HCT116 (cell line): Measurements from ENCODE around the gene ZSCAN5A. TPM values are rescaled to one million over a fixed set of nuclear protein-coding genes. Genes with fewer than 3 reads are reported as not detected.
"Not testable (repeated sequence)": the region's sequence is repeated elsewhere in the genome, so short reads cannot be mapped to it uniquely, and the experiment has no call there.

Experiments used
- ATAC-seq: fragments of 200-7000 bp; cut with Tn5 transposase; 2 replicates; pipeline ENCODE4 v1.9.1; 2020; ENCODE audit warnings: mild to moderate bottlenecking, moderate library complexity
- BruUV-seq: library from RNA; stranded (reverse); fragments of 400-500 nt; replicated peaks from 2 replicates; lab custom pipeline; 2021; lab: Mats Ljungman, UMichigan
- CTCF ChIA-PET: fragments of 300-600 bp; sonication (Branson Sonifier 250); formaldehyde crosslinking; loops from one replicate; lab custom pipeline; 2021; ENCODE audit warnings: antibody characterized with exemption; lab: Charles Lee
- POLR2A ChIA-PET: fragments of 300-600, 350-600 bp; sonication (Branson Sonifier 250); formaldehyde crosslinking; loops from one replicate; lab custom pipeline; 2021; ENCODE audit warnings: antibody characterized with exemption; lab: Charles Lee
- RAD21 ChIA-PET, 2 experiments: fragments of 300-600 bp; sonication (Branson Sonifier 250); formaldehyde crosslinking; loops; one replicate each; lab custom pipeline; 2023; ENCODE audit warnings: low total read pairs in 2 of 2; ENCODE audit not compliant: uncharacterized antibody in 2 of 2, unreplicated experiment in 2 of 2, low non-redundant PET in 1 of 2; lab: Charles Lee
- DNase-seq: peaks from one replicate; pipeline ENCODE4 v3.0.0-alpha.2; 2010; ENCODE audit warnings: low read depth, low spot score
- H2AFZ ChIP-seq: fragments of 200-600 bp; shearing (Covaris generic), sonication (generic); 2 replicates; pipeline ENCODE4 v1.6.1; 2017; ENCODE audit warnings: low read depth, mixed run types, mixed read lengths, antibody characterized with exemption, low read length; ENCODE audit not compliant: poor library complexity, severe bottlenecking
- H3K27ac ChIP-seq: 2 replicates; pipeline ENCODE4 v1.5.1; 2012; ENCODE audit warnings: low read depth, low read length
- H3K27me3 ChIP-seq: fragments of 200-600 bp; sonication (generic); 2 replicates; pipeline ENCODE4 v1.6.1; 2016; ENCODE audit warnings: mixed run types, low read length, mixed read lengths; ENCODE audit not compliant: insufficient read depth
- H3K36me3 ChIP-seq, 2 experiments: fragments of 200-500 bp in 1 of 2; fragments of 200-600 bp in 1 of 2; sonication (Bioruptor generic) in 1 of 2; sonication (generic) in 1 of 2; 2 replicates each; pipeline versions ENCODE4 v1.5.1 to v1.6.1; 2014 to 2016; ENCODE audit warnings: low read length in 2 of 2, inconsistent platforms in 1 of 2, mixed read lengths in 1 of 2, mixed run types in 1 of 2; ENCODE audit not compliant: insufficient read depth in 2 of 2, control insufficient read depth in 1 of 2
- H3K4me1 ChIP-seq, 2 experiments: fragments of 200-600 bp in 1 of 2; sonication (generic) in 1 of 2; 2 replicates each; pipeline versions ENCODE4 v1.5.1 to v1.6.1; 2012 to 2017; ENCODE audit warnings: low read length in 2 of 2, inconsistent platforms in 1 of 2, mild to moderate bottlenecking in 1 of 2, mixed read lengths in 1 of 2, mixed run types in 1 of 2, moderate library complexity in 1 of 2; ENCODE audit not compliant: insufficient read depth in 2 of 2, control insufficient read depth in 1 of 2
- H3K4me2 ChIP-seq: fragments of 200-600 bp; sonication (generic); 2 replicates; pipeline ENCODE4 v1.6.1; 2017; ENCODE audit warnings: mixed run types, low read length, mixed read lengths
- H3K4me3 ChIP-seq, 2 experiments: fragments of 200-600 bp in 1 of 2; sonication (generic) in 1 of 2; replicated peaks in 1 of 2; 2 replicates each; pipeline ENCODE4 v1.5.1; 2011 to 2016; ENCODE audit warnings: low read length in 2 of 2, control low read depth in 1 of 2, low read depth in 1 of 2, mild to moderate bottlenecking in 1 of 2, mixed read lengths in 1 of 2, mixed run types in 1 of 2
- H3K79me2 ChIP-seq: fragments of 200-600 bp; sonication (generic); 2 replicates; pipeline ENCODE4 v1.6.1; 2017; ENCODE audit warnings: mild to moderate bottlenecking, mixed run types, low read length, moderate library complexity, mixed read lengths; ENCODE audit not compliant: insufficient read depth
- H3K9ac ChIP-seq: fragments of 200-600 bp; sonication (generic); 2 replicates; pipeline ENCODE4 v1.6.1; 2016; ENCODE audit warnings: low read length, mixed read lengths
- H3K9me2 ChIP-seq: fragments of 200-600 bp; sonication (generic), shearing (Covaris generic); 2 replicates; pipeline ENCODE4 v1.6.1; 2017; ENCODE audit warnings: mixed run types, mild to moderate bottlenecking, moderate library complexity; ENCODE audit not compliant: insufficient read depth
- H3K9me3 ChIP-seq, 2 experiments: fragments of 200-500 bp in 1 of 2; fragments of 200-600 bp in 1 of 2; sonication (Bioruptor generic) in 1 of 2; sonication (generic) in 1 of 2; 2 replicates each; pipeline ENCODE4 v1.6.1; 2014 to 2017; ENCODE audit warnings: low read length in 2 of 2, mixed read lengths in 2 of 2, inconsistent platforms in 1 of 2, low read depth in 1 of 2, mild to moderate bottlenecking in 1 of 2, mixed run types in 1 of 2, moderate library complexity in 1 of 2; ENCODE audit not compliant: control insufficient read depth in 1 of 2, insufficient read depth in 1 of 2
- H4K20me1 ChIP-seq: fragments of 200-600 bp; sonication (generic), shearing (Covaris generic); 2 replicates; pipeline ENCODE4 v1.6.1; 2017; ENCODE audit warnings: mixed run types, mild to moderate bottlenecking, moderate library complexity; ENCODE audit not compliant: insufficient read depth
- EGR1 ChIP-seq: IDR thresholded peaks from 2 replicates; pipeline ENCODE4 v1.6.1; 2012; ENCODE audit warnings: low read depth
- POLR2AphosphoS5 ChIP-seq: IDR thresholded peaks from 2 replicates; pipeline ENCODE4 v1.6.1; 2011; ENCODE audit warnings: mild to moderate bottlenecking, low read depth, low read length, moderate library complexity
- intact Hi-C: fragments of 100-400 bp; cut with micrococcal nuclease; formaldehyde crosslinking; loops from 2 replicates; pipeline ENCODE4 v1.10.0; 2022
- total RNA-seq: library from RNA; stranded (reverse); gene quantifications from one replicate; pipeline ENCODE4 v1.2.1, GENCODE V29; 2021; ENCODE audit not compliant: unreplicated experiment
- TF ChIP-seq, protein P1 (sequence below): IDR thresholded peaks from 2 replicates; pipeline ENCODE4 v1.6.1; 2012; ENCODE audit warnings: low read depth
- TF ChIP-seq, protein P2 (sequence below), 3 experiments: fragments of 200-600 bp in 1 of 3; sonication (generic) in 1 of 3; IDR thresholded peaks in 2 of 3; conservative IDR thresholded peaks in 1 of 3; 2 replicates each; pipeline ENCODE4 v1.5.1; 2012 to 2017; ENCODE audit warnings: low read depth in 2 of 3, low read length in 2 of 3, antibody characterized with exemption in 1 of 3, borderline replicate concordance in 1 of 3, control low read depth in 1 of 3, mild to moderate bottlenecking in 1 of 3, mixed read lengths in 1 of 3, mixed run types in 1 of 3, moderate library complexity in 1 of 3; ENCODE audit not compliant: insufficient read depth in 1 of 3
- TF ChIP-seq, protein P3 (sequence below): IDR thresholded peaks from 2 replicates; pipeline ENCODE4 v1.6.1; 2012

Gene ZSCAN5A
- total RNA-seq, 1 experiment from 2014 or later = 9.2 TPM

DNA sequence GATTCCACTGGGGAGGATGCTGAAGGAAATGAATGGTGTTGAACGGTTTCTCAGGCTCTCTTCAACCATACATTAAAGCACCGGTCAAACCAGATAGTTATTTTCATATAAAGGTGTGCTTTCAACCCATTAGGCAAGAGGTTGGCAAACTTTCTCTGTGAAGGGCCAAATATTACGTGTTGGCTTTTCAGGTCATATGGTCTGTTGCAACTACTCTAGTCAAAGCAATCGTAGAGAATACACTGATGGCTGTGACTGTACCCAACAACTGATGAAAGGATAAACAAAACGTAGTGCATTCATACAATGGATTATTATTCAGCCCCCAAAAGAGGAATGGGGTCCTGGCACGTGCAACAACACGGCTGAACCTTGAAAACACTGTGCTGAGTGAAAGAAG lies 5.8 kb downstream of the ZSCAN5A start (continued):
- TF ChIP-seq, protein P1, sequence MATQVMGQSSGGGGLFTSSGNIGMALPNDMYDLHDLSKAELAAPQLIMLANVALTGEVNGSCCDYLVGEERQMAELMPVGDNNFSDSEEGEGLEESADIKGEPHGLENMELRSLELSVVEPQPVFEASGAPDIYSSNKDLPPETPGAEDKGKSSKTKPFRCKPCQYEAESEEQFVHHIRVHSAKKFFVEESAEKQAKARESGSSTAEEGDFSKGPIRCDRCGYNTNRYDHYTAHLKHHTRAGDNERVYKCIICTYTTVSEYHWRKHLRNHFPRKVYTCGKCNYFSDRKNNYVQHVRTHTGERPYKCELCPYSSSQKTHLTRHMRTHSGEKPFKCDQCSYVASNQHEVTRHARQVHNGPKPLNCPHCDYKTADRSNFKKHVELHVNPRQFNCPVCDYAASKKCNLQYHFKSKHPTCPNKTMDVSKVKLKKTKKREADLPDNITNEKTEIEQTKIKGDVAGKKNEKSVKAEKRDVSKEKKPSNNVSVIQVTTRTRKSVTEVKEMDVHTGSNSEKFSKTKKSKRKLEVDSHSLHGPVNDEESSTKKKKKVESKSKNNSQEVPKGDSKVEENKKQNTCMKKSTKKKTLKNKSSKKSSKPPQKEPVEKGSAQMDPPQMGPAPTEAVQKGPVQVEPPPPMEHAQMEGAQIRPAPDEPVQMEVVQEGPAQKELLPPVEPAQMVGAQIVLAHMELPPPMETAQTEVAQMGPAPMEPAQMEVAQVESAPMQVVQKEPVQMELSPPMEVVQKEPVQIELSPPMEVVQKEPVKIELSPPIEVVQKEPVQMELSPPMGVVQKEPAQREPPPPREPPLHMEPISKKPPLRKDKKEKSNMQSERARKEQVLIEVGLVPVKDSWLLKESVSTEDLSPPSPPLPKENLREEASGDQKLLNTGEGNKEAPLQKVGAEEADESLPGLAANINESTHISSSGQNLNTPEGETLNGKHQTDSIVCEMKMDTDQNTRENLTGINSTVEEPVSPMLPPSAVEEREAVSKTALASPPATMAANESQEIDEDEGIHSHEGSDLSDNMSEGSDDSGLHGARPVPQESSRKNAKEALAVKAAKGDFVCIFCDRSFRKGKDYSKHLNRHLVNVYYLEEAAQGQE = no peak
- TF ChIP-seq EGR1 = no peak
- TF ChIP-seq, protein P2, sequence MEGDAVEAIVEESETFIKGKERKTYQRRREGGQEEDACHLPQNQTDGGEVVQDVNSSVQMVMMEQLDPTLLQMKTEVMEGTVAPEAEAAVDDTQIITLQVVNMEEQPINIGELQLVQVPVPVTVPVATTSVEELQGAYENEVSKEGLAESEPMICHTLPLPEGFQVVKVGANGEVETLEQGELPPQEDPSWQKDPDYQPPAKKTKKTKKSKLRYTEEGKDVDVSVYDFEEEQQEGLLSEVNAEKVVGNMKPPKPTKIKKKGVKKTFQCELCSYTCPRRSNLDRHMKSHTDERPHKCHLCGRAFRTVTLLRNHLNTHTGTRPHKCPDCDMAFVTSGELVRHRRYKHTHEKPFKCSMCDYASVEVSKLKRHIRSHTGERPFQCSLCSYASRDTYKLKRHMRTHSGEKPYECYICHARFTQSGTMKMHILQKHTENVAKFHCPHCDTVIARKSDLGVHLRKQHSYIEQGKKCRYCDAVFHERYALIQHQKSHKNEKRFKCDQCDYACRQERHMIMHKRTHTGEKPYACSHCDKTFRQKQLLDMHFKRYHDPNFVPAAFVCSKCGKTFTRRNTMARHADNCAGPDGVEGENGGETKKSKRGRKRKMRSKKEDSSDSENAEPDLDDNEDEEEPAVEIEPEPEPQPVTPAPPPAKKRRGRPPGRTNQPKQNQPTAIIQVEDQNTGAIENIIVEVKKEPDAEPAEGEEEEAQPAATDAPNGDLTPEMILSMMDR (IDR thresholded peaks at IDR 0.05 in 2 of 3, conservative IDR thresholded peaks at IDR 0.05 in 1 of 3; ENCODE audit: borderline replicate concordance in 1 of 3, insufficient read depth in 1 of 3, low read depth in 2 of 3, low read length in 2 of 3) = no peak
- TF ChIP-seq, protein P3, sequence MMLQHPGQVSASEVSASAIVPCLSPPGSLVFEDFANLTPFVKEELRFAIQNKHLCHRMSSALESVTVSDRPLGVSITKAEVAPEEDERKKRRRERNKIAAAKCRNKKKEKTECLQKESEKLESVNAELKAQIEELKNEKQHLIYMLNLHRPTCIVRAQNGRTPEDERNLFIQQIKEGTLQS = no peak
- no peak for TF ChIP-seq POLR2AphosphoS5

DNA sequence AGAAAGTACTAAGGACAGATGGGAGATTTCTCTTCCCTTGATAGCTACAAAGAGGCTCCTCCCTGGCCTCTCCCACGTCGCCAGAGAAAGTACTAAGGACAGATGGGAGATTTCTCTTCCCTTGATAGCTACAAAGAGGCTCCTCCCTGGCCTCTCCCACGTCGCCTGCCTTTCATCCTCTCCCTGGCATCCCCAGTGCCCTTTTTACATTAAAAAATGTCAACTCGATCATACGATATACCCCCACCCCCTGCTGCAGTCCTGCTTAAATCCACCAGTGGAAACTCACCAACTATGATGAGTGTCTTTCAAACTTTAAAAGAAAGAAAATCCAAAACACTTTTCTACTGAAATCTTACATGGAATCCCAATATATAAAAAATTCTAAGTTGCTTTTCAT lies 7.6 kb downstream of the ZSCAN5A start:
- H3K9ac ChIP-seq, H4K20me1 ChIP-seq, H3K27ac ChIP-seq, H3K9me2 ChIP-seq, POLR2A ChIA-PET, H3K36me3 ChIP-seq, H3K27me3 ChIP-seq, intact Hi-C loops, H3K4me3 ChIP-seq, H3K79me2 ChIP-seq, CTCF ChIA-PET, H3K4me2 ChIP-seq, ATAC-seq, H3K4me1 ChIP-seq, BruUV-seq, RAD21 ChIA-PET, H2AFZ ChIP-seq, DNase-seq, H3K9me3 ChIP-seq: not testable (repeated sequence)
